Stimulated activated naive CD8-positive, alpha-beta T cell treated with anti-CD3 and anti-CD28 coated beads, Interleukin-15, Interleukin-2, amounts not matched to agents 100 U/mL and 50 U/mL, for 24 hours (primary cell): Measurements from ENCODE around the gene PIP5K1B.

ENCODE experiments used
- ATAC-seq: fragments of 150-1000 bp; cut with Tn5 transposase; one replicate; pipeline ENCODE4 v1.10.0; 2021
- DNase-seq: peaks from one replicate; pipeline ENCODE4 v3.0.0; 2021

The PIP5K1B gene

GRCh38 chr9:68777070-68777763, 72.2 kb downstream of the PIP5K1B start:
- ATAC-seq: no peak
- no peak for DNase-seq

- ATAC-seq: no peak
- no peak for DNase-seq
Observed at GRCh38 chr9:68778635-68779034, 73.6 kb downstream of the PIP5K1B start.

- DNase-seq (peak; percentile 95), ATAC-seq (peak; percentile 95)
Observed at GRCh38 chr9:68779558-68780379, 74.7 kb downstream of the PIP5K1B start.

- DNase-seq (no peak), ATAC-seq (no peak)
Observed at GRCh38 chr9:68780380-68780712, 75.3 kb downstream of the PIP5K1B start.

GRCh38 chr9:68780720-68781119, 75.7 kb downstream of the PIP5K1B start:
- peak; percentile 12 for DNase-seq
- no peak for ATAC-seq

- DNase-seq: no peak
- ATAC-seq: no peak
Observed at GRCh38 chr9:68781928-68782327, 76.9 kb downstream of the PIP5K1B start.

GRCh38 chr9:68782546-68782945, 77.5 kb downstream of the PIP5K1B start:
- DNase-seq (no peak), ATAC-seq (no peak)

GRCh38 chr9:68785965-68786364, 80.9 kb downstream of the PIP5K1B start:
- ATAC-seq (no peak), DNase-seq (no peak)

- ATAC-seq (no peak), DNase-seq (no peak)
Observed at GRCh38 chr9:68791169-68791568, 86.1 kb downstream of the PIP5K1B start.

- ATAC-seq: peak; percentile 65
- DNase-seq: no peak
Observed at GRCh38 chr9:68793605-68794343, 88.7 kb downstream of the PIP5K1B start.

- no peak for ATAC-seq
- DNase-seq: no peak
Observed at GRCh38 chr9:68794898-68795297, 89.9 kb downstream of the PIP5K1B start.

- no peak for ATAC-seq
- no peak for DNase-seq
Observed at GRCh38 chr9:68795411-68795810, 90.4 kb downstream of the PIP5K1B start.

- no peak for ATAC-seq
Observed at GRCh38 chr9:68797116-68797515, 92.1 kb downstream of the PIP5K1B start.

GRCh38 chr9:68798423-68798822, 93.4 kb downstream of the PIP5K1B start:
- DNase-seq: no peak
- no peak for ATAC-seq

More at GRCh38 chr9:68797116-68797515, 92.1 kb downstream of the PIP5K1B start:
- no peak for DNase-seq

- no peak for DNase-seq
- ATAC-seq: no peak
Observed at GRCh38 chr9:68800836-68801235, 95.8 kb downstream of the PIP5K1B start.

- DNase-seq (peak; percentile 27), ATAC-seq (peak; percentile 94)
Observed at GRCh38 chr9:68802525-68803015, 97.5 kb downstream of the PIP5K1B start.

GRCh38 chr9:68804911-68805889, 100.2 kb downstream of the PIP5K1B start:
- no peak for DNase-seq
- no peak for ATAC-seq

- ATAC-seq: no peak
- DNase-seq: no peak
Observed at GRCh38 chr9:68805890-68806517, 101.0 kb downstream of the PIP5K1B start.

GRCh38 chr9:68808338-68808890, 103.4 kb downstream of the PIP5K1B start:
- no peak for ATAC-seq
- DNase-seq: no peak

- ATAC-seq (no peak), DNase-seq (no peak)
Observed at GRCh38 chr9:68817079-68817875, 112.2 kb downstream of the PIP5K1B start.
